BLaER1 treated with 17β-estradiol and CSF1 and Interleukin-3, amounts not matched to agents 10 nM and 100 nM (cell line): Measurements from ENCODE around the gene EYA4.

Experiments
- H3K27ac ChIP-seq, 11 experiments: shearing (Covaris generic); formaldehyde crosslinking; 2 replicates each; pipeline ENCODE4 v1.8.1; 2022
- H3K27me3 ChIP-seq, 11 experiments: shearing (Covaris generic); formaldehyde crosslinking; 2 replicates each; pipeline ENCODE4 v1.8.1; 2022
- H3K36me3 ChIP-seq, 11 experiments: shearing (Covaris generic); formaldehyde crosslinking; 2 replicates each; pipeline ENCODE4 v1.8.1; 2022
- H3K4me1 ChIP-seq, 10 experiments: shearing (Covaris generic); formaldehyde crosslinking; 2 replicates each; pipeline ENCODE4 v1.8.1; 2022
- H3K4me2 ChIP-seq, 11 experiments: shearing (Covaris generic); formaldehyde crosslinking; 2 replicates each; pipeline ENCODE4 v1.8.1; 2022
- H3K4me3 ChIP-seq, 10 experiments: shearing (Covaris generic); formaldehyde crosslinking; 2 replicates each; pipeline ENCODE4 v1.8.1; 2022
- H3K9ac ChIP-seq, 11 experiments: shearing (Covaris generic); formaldehyde crosslinking; 2 replicates each; pipeline ENCODE4 v1.8.1; 2022
- H3K9me3 ChIP-seq, 11 experiments: shearing (Covaris generic); formaldehyde crosslinking; replicated peaks in 1 of 11; 2 replicates each; pipeline ENCODE4 v1.8.1; 2022
- H4K20me1 ChIP-seq, 11 experiments: shearing (Covaris generic); formaldehyde crosslinking; 2 replicates each; pipeline ENCODE4 v1.8.1; 2022
- Cebpa-rat ChIP-seq, 11 experiments: shearing (Covaris generic); IDR thresholded peaks; 2 replicates each; pipeline ENCODE4 v1.8.1; 2022

Gene EYA4

GRCh38 chr6:133555685-133556084 is 314.5 kb downstream of the EYA4 start:
- Histone ChIP-seq H3K27me3 (no peaks in the 10 kb centered on the region), H3K27ac (no peak overlapping the region), H3K9me3 (peaks cover 26 to 33% (median 31%) of the 10 kb centered on the region in 11 experiments), H3K36me3 (peaks cover 0 to 6% (median 0%) of the 10 kb centered on the region in 11 experiments; a peak in 2 of 22 replicates), H3K4me3 (no peak overlapping the region), H3K9ac (no peak overlapping the region), H3K4me1 (no peaks in the 10 kb centered on the region), H3K4me2 (no peak overlapping the region), H4K20me1 (no peaks in the 10 kb centered on the region)
- no peak for TF ChIP-seq Cebpa-rat (IDR thresholded peaks at IDR 0.05)

- no peaks in the 10 kb centered on the region for H3K4me1 ChIP-seq
- H4K20me1 ChIP-seq = no peaks in the 10 kb centered on the region
- no peaks in the 10 kb centered on the region for H3K27me3 ChIP-seq
- no peak overlapping the region for H3K4me3 ChIP-seq
- H3K9me3 ChIP-seq = peaks cover 28 to 37% (median 34%) of the 10 kb centered on the region in 11 experiments
- peaks cover 0 to 6% (median 0%) of the 10 kb centered on the region in 11 experiments; a peak in 2 of 22 replicates for H3K36me3 ChIP-seq
- no peak overlapping the region for H3K27ac ChIP-seq
- no peak overlapping the region for H3K4me2 ChIP-seq
- TF ChIP-seq Cebpa-rat (IDR thresholded peaks at IDR 0.05) = no peak
- H3K9ac ChIP-seq = no peak overlapping the region
Measured at GRCh38 chr6:133559926-133560325, 318.8 kb downstream of the EYA4 start.

- no peak overlapping the region for H3K27ac ChIP-seq
- H3K4me1 ChIP-seq = peaks cover 0 to 14% (median 5%) of the 10 kb centered on the region in 10 experiments; a peak in 6 of 20 replicates
- H3K36me3 ChIP-seq = no peaks in the 10 kb centered on the region
- no peaks in the 10 kb centered on the region for H3K9me3 ChIP-seq
- H3K4me2 ChIP-seq = no peak overlapping the region
- H3K4me3 ChIP-seq = no peak overlapping the region
- no peaks in the 10 kb centered on the region for H4K20me1 ChIP-seq
- no peak overlapping the region for H3K9ac ChIP-seq
- H3K27me3 ChIP-seq = no peaks in the 10 kb centered on the region
- no peak for TF ChIP-seq Cebpa-rat (IDR thresholded peaks at IDR 0.05)
Measured at GRCh38 chr6:133567636-133568035, 326.5 kb downstream of the EYA4 start.

GRCh38 chr6:133568970-133569889 is 328.1 kb downstream of the EYA4 start:
- Histone ChIP-seq H3K9ac (no peak overlapping the region), H3K27ac (no peak overlapping the region), H3K27me3 (no peaks in the 10 kb centered on the region), H3K4me2 (peak overlapping the region in 3 of 11 experiments; percentile 49 to 57 (median 52); a peak in 6 of 22 replicates), H4K20me1 (no peaks in the 10 kb centered on the region), H3K36me3 (no peaks in the 10 kb centered on the region), H3K4me3 (no peak overlapping the region), H3K9me3 (no peaks in the 10 kb centered on the region), H3K4me1 (peaks cover 0 to 22% (median 5%) of the 10 kb centered on the region in 10 experiments; a peak in 7 of 20 replicates)
- no peak for TF ChIP-seq Cebpa-rat (IDR thresholded peaks at IDR 0.05)

GRCh38 chr6:133571681-133572080 is 330.5 kb downstream of the EYA4 start:
- Histone ChIP-seq H3K4me1 (peaks cover 0 to 25% (median 5%) of the 10 kb centered on the region in 10 experiments; a peak in 7 of 20 replicates), H3K9me3 (peaks cover 0 to 9% (median 0%) of the 10 kb centered on the region in 11 experiments; a peak in 3 of 22 replicates), H3K36me3 (no peaks in the 10 kb centered on the region), H3K4me3 (no peak overlapping the region), H4K20me1 (no peaks in the 10 kb centered on the region), H3K4me2 (peak overlapping the region in 2 of 11 experiments; percentile 27 to 29; a peak in 2 of 22 replicates), H3K9ac (no peak overlapping the region), H3K27ac (no peak overlapping the region), H3K27me3 (no peaks in the 10 kb centered on the region)
- no peak for TF ChIP-seq Cebpa-rat (IDR thresholded peaks at IDR 0.05)

- Histone ChIP-seq H3K9ac (no peak overlapping the region), H3K4me3 (no peak overlapping the region), H3K4me2 (no peak overlapping the region), H3K27me3 (no peaks in the 10 kb centered on the region), H3K36me3 (no peaks in the 10 kb centered on the region), H3K27ac (no peak overlapping the region), H3K4me1 (peaks cover 0 to 11% (median 0%) of the 10 kb centered on the region in 10 experiments; a peak in 4 of 20 replicates), H3K9me3 (peaks cover 0 to 9% (median 0%) of the 10 kb centered on the region in 11 experiments; a peak in 3 of 22 replicates), H4K20me1 (no peaks in the 10 kb centered on the region)
- TF ChIP-seq Cebpa-rat (IDR thresholded peaks at IDR 0.05) = no peak
Measured at GRCh38 chr6:133577851-133578250, 336.7 kb downstream of the EYA4 start.
